K562 (cell line): ENCODE measurements around the gene PIANP. TPM values are rescaled to one million over a fixed set of nuclear protein-coding genes. Genes with fewer than 3 reads are reported as not detected.
A peak's percentile ranks its signal among the peaks of the same experiment; 100 is the strongest.

Experiments
- E2F1 ChIP-seq: sonication (generic); formaldehyde crosslinking; IDR thresholded peaks from 2 replicates; pipeline ENCODE4 v1.8.1; 2023; ENCODE audit warnings: mild to moderate bottlenecking, missing genetic modification reagents, moderate library complexity
- GTF2A2 ChIP-seq: IDR thresholded peaks from 2 replicates; pipeline ENCODE4 v1.6.1; 2016; ENCODE audit warnings: mild to moderate bottlenecking, missing genetic modification characterization, missing compliant biosample characterization
- HDAC1 ChIP-seq, 2 experiments: fragments of 450-650 bp; IDR thresholded peaks; 2 replicates each; pipeline ENCODE4 v1.6.1; 2016 to 2017; ENCODE audit warnings: inconsistent platforms in 1 of 2, mild to moderate bottlenecking in 1 of 2, moderate library complexity in 1 of 2
- MEF2A ChIP-seq: IDR thresholded peaks from 2 replicates; pipeline ENCODE4 v1.6.1; 2011; ENCODE audit warnings: low read depth, mild to moderate bottlenecking, low read length, moderate library complexity; ENCODE audit not compliant: control insufficient read depth
- MEF2D ChIP-seq: conservative IDR thresholded peaks from 2 replicates; pipeline ENCODE4 v1.6.1; 2016; ENCODE audit warnings: low read depth, missing genetic modification characterization, missing compliant biosample characterization
- MGA ChIP-seq: fragments of 450-650 bp; IDR thresholded peaks from 2 replicates; pipeline ENCODE4 v1.6.1; 2016; ENCODE audit warnings: mild to moderate bottlenecking, moderate library complexity
- SREBF1 ChIP-seq: fragments of 150-350 bp; IDR thresholded peaks from 2 replicates; pipeline ENCODE4 v1.6.1; 2014; ENCODE audit warnings: antibody characterized with exemption, low read depth, low read length, borderline replicate concordance
- TEAD2 ChIP-seq: fragments of 450-650 bp; IDR thresholded peaks from 2 replicates; pipeline ENCODE4 v1.6.1; 2016; ENCODE audit warnings: missing genetic modification characterization, control low read depth, missing compliant biosample characterization
- ZNF592 ChIP-seq: fragments of 450-650 bp; IDR thresholded peaks from 2 replicates; pipeline ENCODE4 v1.6.1; 2017; ENCODE audit warnings: antibody characterized with exemption, mild to moderate bottlenecking
- ZNF696 ChIP-seq: fragments of 250-450 bp; sonication (Bioruptor Pico); conservative IDR thresholded peaks from 2 replicates; pipeline ENCODE4 v1.4.0; 2020; ENCODE audit warnings: mild to moderate bottlenecking, moderate library complexity
- ZNF780A ChIP-seq: fragments of 250-450 bp; sonication (Bioruptor Pico); IDR thresholded peaks from 2 replicates; pipeline ENCODE4 v1.5.0; 2021; ENCODE audit warnings: mild to moderate bottlenecking
- polyA plus RNA-seq, 8 experiments: library from polyadenylated mRNA; depleted of rRNA in 4 of 8; stranded (reverse) in 5 of 8; unstranded in 3 of 8; fragments of >200 nt; fragmentation: Nextera tagmentation in 2 of 8; fragmentation: Illumina TruSeq in 1 of 8; extraction: Ambion mirVana in 2 of 8; extraction: Trizol in 1 of 8; gene quantifications; 2 replicates each; pipeline versions ENCODE4 v1.2.1 to v1.2.3, GENCODE V29; 2011 to 2014; ENCODE audit warnings: inconsistent platforms in 1 of 8, missing spikeins in 1 of 8
- total RNA-seq, 7 experiments: library from RNA; depleted of rRNA in 6 of 7; stranded (reverse); fragments of >200 nt in 6 of 7; fragmentation: Illumina TruSeq in 2 of 7; extraction: Trizol in 2 of 7; gene quantifications; 2 replicates each; pipeline versions ENCODE4 v1.2.1 to v1.2.3, GENCODE V29; 2011 to 2021; ENCODE audit warnings: low replicate concordance in 1 of 7

The PIANP gene
- total and polyA plus RNA-seq, 9 of the 15 experiments (the other 6 are each of a cell fraction or from before 2014, with no cell fraction given) = 0.07 TPM; not detected in 8

GRCh38 chr12:6725350-6725749 is 24.7 kb upstream of the PIANP start (continued):
- TF ChIP-seq MGA (peak; percentile 63), SREBF1 (no peak), ZNF780A (CRISPR knock-in tag) (no peak), TEAD2 (tag) (no peak), ZNF696 (CRISPR knock-in tag) (no peak), E2F1 (CRISPR knock-in tag) (no peak), ZNF592 (peak; percentile 70), MEF2D (tag) (no peak), HDAC1 (IDR thresholded peaks at IDR 0.05) (no peak), MEF2A (no peak), GTF2A2 (tag) (no peak)
